ENCODE results near the gene CHD2.

CHD2 gene

GRCh38 chr15:92962914-92963313, 62.8 kb downstream of the CHD2 start:
- Histone ChIP-seq H3K4me3 (ENCODE audit: low read depth, low read length, poor library complexity, severe bottlenecking) (no peak overlapping the region), H2AFZ (ENCODE audit: low read length) (no peak overlapping the region), H3K27me3 (ENCODE audit: insufficient read depth, low read length) (no peaks in the 10 kb centered on the region), H3K79me2 (ENCODE audit: insufficient read depth, low read length) (peaks cover 44% of the 10 kb centered on the region), H4K20me1 (ENCODE audit: insufficient read depth, low read length) (no peaks in the 10 kb centered on the region), H3K9me3 (ENCODE audit: low read length) (no peaks in the 10 kb centered on the region), H3K9me2 (ENCODE audit: low read depth, low read length) (no peaks in the 10 kb centered on the region), H3K36me3 (ENCODE audit: insufficient read depth, low read length) (peaks cover 89% of the 10 kb centered on the region), H3K27ac (ENCODE audit: low read depth, low read length, poor library complexity, severe bottlenecking) (no peak overlapping the region), H3K4me1 (ENCODE audit: insufficient read depth, low read length, severe bottlenecking) (no peaks in the 10 kb centered on the region), H3F3A (ENCODE audit: insufficient read depth, low read length) (0 out of 2 replicates have a peak, but pooled peaks cover 5% of the 10 kb centered on the region), H3K9ac (ENCODE audit: low read length) (no peak overlapping the region), H3K4me2 (ENCODE audit: low read length) (no peak overlapping the region)
- TF ChIP-seq EZH2 (IDR thresholded peaks at IDR 0.05; ENCODE audit: borderline replicate concordance, low read length), result no peak
- TF ChIP-seq, protein P1, sequence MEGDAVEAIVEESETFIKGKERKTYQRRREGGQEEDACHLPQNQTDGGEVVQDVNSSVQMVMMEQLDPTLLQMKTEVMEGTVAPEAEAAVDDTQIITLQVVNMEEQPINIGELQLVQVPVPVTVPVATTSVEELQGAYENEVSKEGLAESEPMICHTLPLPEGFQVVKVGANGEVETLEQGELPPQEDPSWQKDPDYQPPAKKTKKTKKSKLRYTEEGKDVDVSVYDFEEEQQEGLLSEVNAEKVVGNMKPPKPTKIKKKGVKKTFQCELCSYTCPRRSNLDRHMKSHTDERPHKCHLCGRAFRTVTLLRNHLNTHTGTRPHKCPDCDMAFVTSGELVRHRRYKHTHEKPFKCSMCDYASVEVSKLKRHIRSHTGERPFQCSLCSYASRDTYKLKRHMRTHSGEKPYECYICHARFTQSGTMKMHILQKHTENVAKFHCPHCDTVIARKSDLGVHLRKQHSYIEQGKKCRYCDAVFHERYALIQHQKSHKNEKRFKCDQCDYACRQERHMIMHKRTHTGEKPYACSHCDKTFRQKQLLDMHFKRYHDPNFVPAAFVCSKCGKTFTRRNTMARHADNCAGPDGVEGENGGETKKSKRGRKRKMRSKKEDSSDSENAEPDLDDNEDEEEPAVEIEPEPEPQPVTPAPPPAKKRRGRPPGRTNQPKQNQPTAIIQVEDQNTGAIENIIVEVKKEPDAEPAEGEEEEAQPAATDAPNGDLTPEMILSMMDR (IDR thresholded peaks at IDR 0.05; ENCODE audit: low read length), result no peak

- Histone ChIP-seq H3K4me3 (ENCODE audit: low read depth, low read length, poor library complexity, severe bottlenecking) (no peak overlapping the region), H3K4me1 (ENCODE audit: insufficient read depth, low read length, severe bottlenecking) (no peaks in the 10 kb centered on the region), H4K20me1 (ENCODE audit: insufficient read depth, low read length) (no peaks in the 10 kb centered on the region), H3K4me2 (ENCODE audit: low read length) (no peak overlapping the region), H3K27me3 (ENCODE audit: insufficient read depth, low read length) (no peaks in the 10 kb centered on the region), H3K27ac (ENCODE audit: low read depth, low read length, poor library complexity, severe bottlenecking) (no peak overlapping the region), H2AFZ (ENCODE audit: low read length) (no peak overlapping the region), H3K9me2 (ENCODE audit: low read depth, low read length) (no peaks in the 10 kb centered on the region), H3K79me2 (ENCODE audit: insufficient read depth, low read length) (peaks cover 37% of the 10 kb centered on the region), H3K9ac (ENCODE audit: low read length) (no peak overlapping the region), H3K9me3 (ENCODE audit: low read length) (no peaks in the 10 kb centered on the region), H3K36me3 (ENCODE audit: insufficient read depth, low read length) (peaks cover 89% of the 10 kb centered on the region), H3F3A (ENCODE audit: insufficient read depth, low read length) (no peaks in the 10 kb centered on the region)
- TF ChIP-seq EZH2 (IDR thresholded peaks at IDR 0.05; ENCODE audit: borderline replicate concordance, low read length), result no peak
- TF ChIP-seq, protein P1 (IDR thresholded peaks at IDR 0.05; ENCODE audit: low read length), result no peak
Observed at GRCh38 chr15:92963794-92964193, 63.7 kb downstream of the CHD2 start.

DNA sequence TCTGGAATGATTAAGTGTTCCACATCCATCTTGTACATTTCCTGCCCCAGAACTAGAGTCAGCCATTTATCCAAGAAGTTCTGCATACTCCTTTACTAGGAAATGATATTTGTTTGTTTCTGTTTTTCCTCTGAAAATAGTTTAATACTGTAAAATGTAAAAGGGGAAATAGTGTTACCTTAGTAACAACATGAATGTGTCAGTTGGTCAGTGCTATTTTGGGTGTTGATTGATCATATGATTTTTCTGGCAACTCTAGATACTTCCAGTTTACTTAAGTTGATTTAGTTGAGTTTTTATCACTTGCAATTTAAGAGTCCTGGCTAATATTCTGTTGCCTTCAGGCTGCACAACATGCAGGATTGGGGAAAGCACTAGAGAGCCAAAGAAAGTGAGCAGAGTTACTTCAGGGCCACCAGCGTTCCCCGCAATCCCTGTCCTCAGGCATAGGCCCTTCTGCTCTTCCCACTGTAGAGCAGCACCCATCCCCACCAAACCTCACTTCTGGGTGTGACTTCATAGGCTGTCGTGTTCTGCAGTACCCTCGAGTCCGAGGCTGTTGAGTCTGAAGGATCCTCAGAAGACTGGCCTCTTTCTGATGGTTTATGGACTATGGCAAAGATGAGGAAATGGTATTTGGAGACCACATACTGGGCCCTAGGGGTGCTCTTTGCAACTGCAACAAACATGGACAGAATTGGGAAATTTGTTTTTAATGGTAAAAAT, 69.0 kb downstream of the CHD2 start:
- H3K9me2 ChIP-seq (ENCODE audit: low read depth, low read length), result no peaks in the 10 kb centered on the region
- no peak overlapping the region for H2AFZ ChIP-seq (ENCODE audit: low read length)
- H3K4me3 ChIP-seq (ENCODE audit: low read depth, low read length, poor library complexity, severe bottlenecking), result no peak overlapping the region
- TF ChIP-seq, protein P1 (IDR thresholded peaks at IDR 0.05; ENCODE audit: low read length), result no peak
- TF ChIP-seq EZH2 (IDR thresholded peaks at IDR 0.05; ENCODE audit: borderline replicate concordance, low read length), result no peak
- no peaks in the 10 kb centered on the region for H3F3A ChIP-seq (ENCODE audit: insufficient read depth, low read length)
- H4K20me1 ChIP-seq (ENCODE audit: insufficient read depth, low read length), result no peaks in the 10 kb centered on the region
- H3K79me2 ChIP-seq (ENCODE audit: insufficient read depth, low read length), result no peaks in the 10 kb centered on the region
- H3K27me3 ChIP-seq (ENCODE audit: insufficient read depth, low read length), result no peaks in the 10 kb centered on the region
- no peaks in the 10 kb centered on the region for H3K4me1 ChIP-seq (ENCODE audit: insufficient read depth, low read length, severe bottlenecking)
- no peak overlapping the region for H3K9ac ChIP-seq (ENCODE audit: low read length)
- no peaks in the 10 kb centered on the region for H3K9me3 ChIP-seq (ENCODE audit: low read length)
- no peak overlapping the region for H3K27ac ChIP-seq (ENCODE audit: low read depth, low read length, poor library complexity, severe bottlenecking)
- no peak overlapping the region for H3K4me2 ChIP-seq (ENCODE audit: low read length)
- H3K36me3 ChIP-seq (ENCODE audit: insufficient read depth, low read length), result peaks cover 86% of the 10 kb centered on the region

Data from OCI-LY1 (cell line).